Measurements from ENCODE around the gene PER1. TPM values are rescaled to one million over a fixed set of nuclear protein-coding genes. Genes with fewer than 3 reads are reported as not detected.
A peak's percentile ranks its signal among the peaks of the same experiment; 100 is the strongest.

Gene PER1
- total and polyA plus RNA-seq, 2 of the 13 experiments (the other 11 are each of a cell fraction or from before 2014, with no cell fraction given), result 2.6 to 3.6 TPM

DNA sequence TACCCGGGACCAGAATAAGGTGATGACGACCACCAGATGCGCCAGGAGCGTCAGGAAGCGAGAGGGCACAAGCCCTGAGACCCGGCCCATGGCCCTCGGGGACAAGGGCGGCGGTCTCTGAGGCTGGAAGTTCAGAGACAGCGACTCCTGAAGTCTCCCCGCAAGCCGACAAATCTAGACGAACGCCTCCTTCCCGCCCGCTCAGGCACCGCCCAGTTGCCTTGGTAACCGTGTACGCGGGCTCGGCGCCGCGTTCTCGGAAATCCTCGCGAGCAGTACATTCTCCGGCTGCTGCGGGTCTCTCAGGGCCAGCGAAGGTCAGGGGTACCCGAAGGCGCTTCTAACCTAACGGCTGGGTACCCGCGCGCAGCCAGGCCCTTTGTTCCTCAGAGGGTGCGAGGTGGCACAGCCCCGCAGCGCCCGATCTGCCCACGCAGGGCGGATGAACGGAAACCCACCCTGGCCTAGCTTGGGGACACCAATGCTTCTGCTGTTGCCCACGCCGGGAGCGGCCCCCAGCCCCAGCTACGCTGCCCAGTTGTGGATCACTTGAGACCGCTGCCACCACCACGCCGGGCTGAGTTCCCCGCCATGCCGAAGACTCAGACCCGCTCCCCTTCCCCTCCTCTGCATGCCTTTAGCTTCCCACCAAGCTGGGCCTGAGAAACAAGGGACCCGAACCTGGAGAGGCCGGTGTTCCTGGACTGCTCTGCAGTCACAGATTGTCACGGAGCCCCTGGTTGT, 24.2 kb upstream of the PER1 start, which contains the start of gene TMEM107 (continued):
- TF ChIP-seq ZNF605 (CRISPR knock-in tag; IDR thresholded peaks at IDR 0.05) (peak; percentile 67; the same call in 1 of the 2 replicates), CBX1 (IDR thresholded peaks at IDR 0.05; ENCODE audit: low read depth) (no peak), ZSCAN21 (CRISPR knock-in tag; IDR thresholded peaks at IDR 0.05; ENCODE audit: borderline replicate concordance) (peak; percentile 86; the same call in 1 of the 2 replicates), ARNT (IDR thresholded peaks at IDR 0.05) (no peak), FOXA1 (IDR thresholded peaks at IDR 0.05) (no peak), FOXA1 (CRISPR knock-in tag; IDR thresholded peaks at IDR 0.05) (0 out of 2 replicates have a peak, but pooled peaks have one; percentile 2), RFX5 (IDR thresholded peaks at IDR 0.05; ENCODE audit: low read depth, low read length) (0 out of 2 replicates have a peak, but pooled peaks have one; percentile 23), SOX13 (IDR thresholded peaks at IDR 0.05) (no peak), SOX13 (CRISPR knock-in tag; conservative IDR thresholded peaks at IDR 0.05 in 1 of 2, IDR thresholded peaks at IDR 0.05 in 1 of 2) (peak in 1 of 2 experiments; percentile 4; a peak in 2 of 4 replicates), ARNT2 (CRISPR knock-in tag; IDR thresholded peaks at IDR 0.05; ENCODE audit: low read depth) (0 out of 2 replicates have a peak, but pooled peaks have one; percentile 16), ZMYM2 (CRISPR knock-in tag; IDR thresholded peaks at IDR 0.05) (peak; percentile 57; the same call in 1 of the 2 replicates), ZNF777 (CRISPR knock-in tag; IDR thresholded peaks at IDR 0.05) (peak; percentile 48; the same call in 1 of the 2 replicates), ZNF296 (CRISPR knock-in tag; conservative IDR thresholded peaks at IDR 0.05) (0 out of 2 replicates have a peak, but pooled peaks have one; percentile 39), ZNF317 (CRISPR knock-in tag; IDR thresholded peaks at IDR 0.05) (0 out of 2 replicates have a peak, but pooled peaks have one; percentile 25), ZBTB7B (CRISPR knock-in tag; IDR thresholded peaks at IDR 0.05) (peak; percentile 15; the same call in 1 of the 2 replicates), ZNF138 (CRISPR knock-in tag; IDR thresholded peaks at IDR 0.05; ENCODE audit: low read depth) (peak; percentile 66; the same call in 1 of the 2 replicates), RFX1 (IDR thresholded peaks at IDR 0.05) (peak; percentile 90), MEIS1 (CRISPR knock-in tag; IDR thresholded peaks at IDR 0.05; ENCODE audit: borderline replicate concordance) (0 out of 2 replicates have a peak, but pooled peaks have one; percentile 58)
- TF ChIP-seq, protein P1, sequence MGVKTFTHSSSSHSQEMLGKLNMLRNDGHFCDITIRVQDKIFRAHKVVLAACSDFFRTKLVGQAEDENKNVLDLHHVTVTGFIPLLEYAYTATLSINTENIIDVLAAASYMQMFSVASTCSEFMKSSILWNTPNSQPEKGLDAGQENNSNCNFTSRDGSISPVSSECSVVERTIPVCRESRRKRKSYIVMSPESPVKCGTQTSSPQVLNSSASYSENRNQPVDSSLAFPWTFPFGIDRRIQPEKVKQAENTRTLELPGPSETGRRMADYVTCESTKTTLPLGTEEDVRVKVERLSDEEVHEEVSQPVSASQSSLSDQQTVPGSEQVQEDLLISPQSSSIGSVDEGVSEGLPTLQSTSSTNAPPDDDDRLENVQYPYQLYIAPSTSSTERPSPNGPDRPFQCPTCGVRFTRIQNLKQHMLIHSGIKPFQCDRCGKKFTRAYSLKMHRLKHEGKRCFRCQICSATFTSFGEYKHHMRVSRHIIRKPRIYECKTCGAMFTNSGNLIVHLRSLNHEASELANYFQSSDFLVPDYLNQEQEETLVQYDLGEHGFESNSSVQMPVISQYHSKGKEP (CRISPR knock-in tag; IDR thresholded peaks at IDR 0.05), result no peak
- TF ChIP-seq, protein P2, sequence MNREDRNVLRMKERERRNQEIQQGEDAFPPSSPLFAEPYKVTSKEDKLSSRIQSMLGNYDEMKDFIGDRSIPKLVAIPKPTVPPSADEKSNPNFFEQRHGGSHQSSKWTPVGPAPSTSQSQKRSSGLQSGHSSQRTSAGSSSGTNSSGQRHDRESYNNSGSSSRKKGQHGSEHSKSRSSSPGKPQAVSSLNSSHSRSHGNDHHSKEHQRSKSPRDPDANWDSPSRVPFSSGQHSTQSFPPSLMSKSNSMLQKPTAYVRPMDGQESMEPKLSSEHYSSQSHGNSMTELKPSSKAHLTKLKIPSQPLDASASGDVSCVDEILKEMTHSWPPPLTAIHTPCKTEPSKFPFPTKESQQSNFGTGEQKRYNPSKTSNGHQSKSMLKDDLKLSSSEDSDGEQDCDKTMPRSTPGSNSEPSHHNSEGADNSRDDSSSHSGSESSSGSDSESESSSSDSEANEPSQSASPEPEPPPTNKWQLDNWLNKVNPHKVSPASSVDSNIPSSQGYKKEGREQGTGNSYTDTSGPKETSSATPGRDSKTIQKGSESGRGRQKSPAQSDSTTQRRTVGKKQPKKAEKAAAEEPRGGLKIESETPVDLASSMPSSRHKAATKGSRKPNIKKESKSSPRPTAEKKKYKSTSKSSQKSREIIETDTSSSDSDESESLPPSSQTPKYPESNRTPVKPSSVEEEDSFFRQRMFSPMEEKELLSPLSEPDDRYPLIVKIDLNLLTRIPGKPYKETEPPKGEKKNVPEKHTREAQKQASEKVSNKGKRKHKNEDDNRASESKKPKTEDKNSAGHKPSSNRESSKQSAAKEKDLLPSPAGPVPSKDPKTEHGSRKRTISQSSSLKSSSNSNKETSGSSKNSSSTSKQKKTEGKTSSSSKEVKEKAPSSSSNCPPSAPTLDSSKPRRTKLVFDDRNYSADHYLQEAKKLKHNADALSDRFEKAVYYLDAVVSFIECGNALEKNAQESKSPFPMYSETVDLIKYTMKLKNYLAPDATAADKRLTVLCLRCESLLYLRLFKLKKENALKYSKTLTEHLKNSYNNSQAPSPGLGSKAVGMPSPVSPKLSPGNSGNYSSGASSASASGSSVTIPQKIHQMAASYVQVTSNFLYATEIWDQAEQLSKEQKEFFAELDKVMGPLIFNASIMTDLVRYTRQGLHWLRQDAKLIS (CRISPR knock-in tag; IDR thresholded peaks at IDR 0.05), result no peak
- TF ChIP-seq, protein P3, sequence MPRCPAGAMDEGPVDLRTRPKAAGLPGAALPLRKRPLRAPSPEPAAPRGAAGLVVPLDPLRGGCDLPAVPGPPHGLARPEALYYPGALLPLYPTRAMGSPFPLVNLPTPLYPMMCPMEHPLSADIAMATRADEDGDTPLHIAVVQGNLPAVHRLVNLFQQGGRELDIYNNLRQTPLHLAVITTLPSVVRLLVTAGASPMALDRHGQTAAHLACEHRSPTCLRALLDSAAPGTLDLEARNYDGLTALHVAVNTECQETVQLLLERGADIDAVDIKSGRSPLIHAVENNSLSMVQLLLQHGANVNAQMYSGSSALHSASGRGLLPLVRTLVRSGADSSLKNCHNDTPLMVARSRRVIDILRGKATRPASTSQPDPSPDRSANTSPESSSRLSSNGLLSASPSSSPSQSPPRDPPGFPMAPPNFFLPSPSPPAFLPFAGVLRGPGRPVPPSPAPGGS (CRISPR knock-in tag; IDR thresholded peaks at IDR 0.05), result peak; percentile 22; the same call in 1 of the 2 replicates
- TF ChIP-seq, protein P4, sequence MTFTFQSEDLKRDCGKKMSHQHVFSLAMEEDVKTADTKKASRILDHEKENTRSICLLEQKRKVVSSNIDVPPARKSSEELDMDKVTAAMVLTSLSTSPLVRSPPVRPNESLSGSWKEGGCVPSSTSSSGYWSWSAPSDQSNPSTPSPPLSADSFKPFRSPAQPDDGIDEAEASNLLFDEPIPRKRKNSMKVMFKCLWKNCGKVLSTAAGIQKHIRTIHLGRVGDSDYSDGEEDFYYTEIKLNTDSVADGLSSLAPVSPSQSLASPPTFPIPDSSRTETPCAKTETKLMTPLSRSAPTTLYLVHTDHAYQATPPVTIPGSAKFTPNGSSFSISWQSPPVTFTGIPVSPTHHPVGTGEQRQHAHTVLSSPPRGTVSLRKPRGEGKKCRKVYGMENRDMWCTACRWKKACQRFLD (CRISPR knock-in tag; IDR thresholded peaks at IDR 0.05; ENCODE audit: borderline replicate concordance), result no peak

All from HepG2 (cell line).